ENCODE data around the gene ATAD3C. TPM values are rescaled to one million over a fixed set of nuclear protein-coding genes. Genes with fewer than 3 reads are reported as not detected.
"Not testable (repeated sequence)": the region's sequence is repeated elsewhere in the genome, so short reads cannot be mapped to it uniquely, and the experiment has no call there.

Gene ATAD3C
- total RNA-seq, 1 donor from 2014 or later = 2.9 TPM

DNA sequence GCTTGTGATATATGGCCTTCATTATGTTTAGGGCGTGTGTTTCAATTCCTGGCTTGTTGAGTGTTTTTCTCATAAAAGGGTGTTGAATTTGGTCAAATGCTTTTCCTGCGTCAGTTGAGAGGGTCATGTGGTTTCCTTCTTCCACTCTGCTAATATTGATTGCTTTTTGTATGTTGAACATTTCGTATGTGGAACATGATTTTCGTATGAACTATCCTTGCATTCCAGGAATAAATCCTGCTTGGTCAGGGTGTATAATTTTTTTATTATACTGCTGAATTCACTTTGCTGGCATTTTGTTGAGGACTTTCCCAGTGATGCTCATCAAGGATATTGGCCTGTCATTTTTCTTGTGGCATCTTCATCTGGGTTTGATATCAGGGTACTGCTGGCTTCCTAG, 57.8 kb downstream of the ATAD3C start:
- TF ChIP-seq, protein P1, sequence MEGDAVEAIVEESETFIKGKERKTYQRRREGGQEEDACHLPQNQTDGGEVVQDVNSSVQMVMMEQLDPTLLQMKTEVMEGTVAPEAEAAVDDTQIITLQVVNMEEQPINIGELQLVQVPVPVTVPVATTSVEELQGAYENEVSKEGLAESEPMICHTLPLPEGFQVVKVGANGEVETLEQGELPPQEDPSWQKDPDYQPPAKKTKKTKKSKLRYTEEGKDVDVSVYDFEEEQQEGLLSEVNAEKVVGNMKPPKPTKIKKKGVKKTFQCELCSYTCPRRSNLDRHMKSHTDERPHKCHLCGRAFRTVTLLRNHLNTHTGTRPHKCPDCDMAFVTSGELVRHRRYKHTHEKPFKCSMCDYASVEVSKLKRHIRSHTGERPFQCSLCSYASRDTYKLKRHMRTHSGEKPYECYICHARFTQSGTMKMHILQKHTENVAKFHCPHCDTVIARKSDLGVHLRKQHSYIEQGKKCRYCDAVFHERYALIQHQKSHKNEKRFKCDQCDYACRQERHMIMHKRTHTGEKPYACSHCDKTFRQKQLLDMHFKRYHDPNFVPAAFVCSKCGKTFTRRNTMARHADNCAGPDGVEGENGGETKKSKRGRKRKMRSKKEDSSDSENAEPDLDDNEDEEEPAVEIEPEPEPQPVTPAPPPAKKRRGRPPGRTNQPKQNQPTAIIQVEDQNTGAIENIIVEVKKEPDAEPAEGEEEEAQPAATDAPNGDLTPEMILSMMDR (IDR thresholded peaks at IDR 0.05; ENCODE audit: unreplicated experiment) = no peak
- no peaks in the 10 kb centered on the region for H3K27me3 Mint-ChIP-seq (ENCODE audit: low read depth)
- no peaks in the 10 kb centered on the region for H3K36me3 Mint-ChIP-seq
- DNase-seq (ENCODE audit: low spot score in 2 of 2, unreplicated experiment in 2 of 2) = no peak
- H3K27ac Mint-ChIP-seq = no peak overlapping the region
- no peak overlapping the region for H3K4me3 Mint-ChIP-seq
- H3K9me3 Mint-ChIP-seq = peaks cover 4% of the 10 kb centered on the region
- peaks cover 15% of the 10 kb centered on the region for H3K4me1 Mint-ChIP-seq

DNA sequence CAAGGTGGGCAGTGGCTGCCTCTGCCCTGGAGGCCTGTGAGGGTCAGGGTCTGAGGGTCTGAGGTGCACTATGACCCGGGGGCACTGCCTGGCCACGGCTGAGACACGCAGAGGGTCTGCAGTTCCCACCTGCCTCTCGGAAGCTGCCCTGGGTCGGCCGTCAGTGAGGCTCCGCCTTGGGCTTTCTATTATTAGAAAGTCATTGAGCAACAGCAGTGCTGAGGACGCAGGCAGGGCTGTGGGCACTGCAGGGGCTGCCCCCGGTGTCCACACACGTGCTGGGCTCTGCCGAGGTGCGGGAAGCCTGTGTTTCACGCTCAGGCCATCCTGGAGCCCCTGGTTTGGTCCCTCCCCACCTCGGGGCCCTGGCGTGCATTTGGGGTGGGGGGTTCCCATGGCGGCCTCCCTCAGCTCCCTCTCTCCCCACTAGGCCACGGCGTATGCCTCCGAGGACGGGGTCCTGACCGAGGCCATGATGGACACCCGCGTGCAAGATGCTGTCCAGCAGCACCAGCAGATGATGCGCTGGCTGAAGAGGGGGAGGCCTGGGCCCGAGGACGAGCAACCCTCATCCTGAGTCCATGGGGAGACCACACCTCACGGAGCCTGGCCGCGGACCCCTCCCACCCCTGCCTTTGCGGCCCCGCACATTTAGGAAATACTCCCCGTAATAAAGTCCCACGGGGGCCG, 59.4 kb downstream of the ATAD3C start:
- not testable (repeated sequence) for DNase-seq (ENCODE audit: low spot score in 2 of 2, unreplicated experiment in 2 of 2); H3K27me3 Mint-ChIP-seq (ENCODE audit: low read depth); H3K36me3 Mint-ChIP-seq; H3K4me3 Mint-ChIP-seq; H3K9me3 Mint-ChIP-seq; H3K27ac Mint-ChIP-seq
- peaks cover 15% of the 10 kb centered on the region for H3K4me1 Mint-ChIP-seq

DNA sequence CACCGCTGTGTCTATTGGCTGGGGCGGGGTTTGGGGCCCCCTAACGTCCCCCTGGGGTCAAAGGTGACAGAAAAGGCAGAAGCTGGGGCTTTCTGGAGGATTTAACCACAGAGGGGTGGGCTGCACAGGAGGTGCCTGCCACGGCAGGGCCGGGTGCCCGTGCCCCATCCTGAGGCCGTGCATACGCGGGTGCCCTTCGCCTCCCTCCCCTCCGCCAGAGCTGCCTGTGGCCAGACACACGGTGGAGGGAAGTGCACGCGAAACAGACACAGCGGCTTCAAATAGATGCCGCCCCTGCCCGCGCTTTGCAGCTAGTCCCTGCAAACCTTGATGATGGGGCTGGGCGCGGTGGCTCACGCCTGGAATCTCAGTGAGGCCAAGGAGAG, 60.0 kb downstream of the ATAD3C start:
- H3K27me3 Mint-ChIP-seq (ENCODE audit: low read depth); H3K9me3 Mint-ChIP-seq; H3K27ac Mint-ChIP-seq; H3K4me3 Mint-ChIP-seq; H3K36me3 Mint-ChIP-seq; DNase-seq (ENCODE audit: low spot score in 2 of 2, unreplicated experiment in 2 of 2): not testable (repeated sequence)
- peaks cover 15% of the 10 kb centered on the region for H3K4me1 Mint-ChIP-seq

DNA sequence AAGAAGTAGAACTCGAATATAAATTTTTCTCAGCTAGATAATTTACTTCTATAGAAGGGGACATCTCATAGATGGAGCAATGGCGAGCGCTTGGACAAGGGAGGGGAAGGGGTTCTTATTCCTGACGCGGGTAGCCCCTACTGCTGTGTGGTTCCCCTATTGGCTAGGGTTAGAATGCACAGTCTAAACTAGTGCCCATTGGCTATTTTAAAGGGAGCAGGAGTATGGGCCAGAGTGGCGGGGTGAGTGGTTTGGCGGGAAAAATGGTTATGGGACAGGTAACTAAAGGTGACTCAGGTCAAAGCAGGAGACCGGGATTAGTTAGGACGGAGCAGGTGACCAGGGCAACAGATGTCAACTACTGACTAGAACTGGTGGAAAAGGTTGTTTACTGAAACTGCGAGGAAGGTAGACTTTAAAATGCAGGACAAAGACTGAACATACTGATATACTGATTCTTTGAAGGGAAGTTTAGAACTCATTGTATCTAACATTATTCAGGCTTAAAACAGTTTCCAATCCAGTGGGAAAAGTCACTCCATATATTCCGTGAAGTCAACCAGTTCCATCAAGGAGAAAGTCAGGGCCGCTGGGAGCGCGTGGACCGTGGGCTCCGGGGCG, 61.5 kb downstream of the ATAD3C start:
- no peak for DNase-seq (ENCODE audit: low spot score in 2 of 2, unreplicated experiment in 2 of 2)
- peaks cover 4% of the 10 kb centered on the region for H3K9me3 Mint-ChIP-seq
- no peaks in the 10 kb centered on the region for H3K36me3 Mint-ChIP-seq
- TF ChIP-seq, protein P1 (IDR thresholded peaks at IDR 0.05; ENCODE audit: unreplicated experiment) = no peak
- peaks cover 6% of the 10 kb centered on the region for H3K4me1 Mint-ChIP-seq
- H3K27ac Mint-ChIP-seq = peak overlapping the region; percentile 93
- no peaks in the 10 kb centered on the region for H3K27me3 Mint-ChIP-seq (ENCODE audit: low read depth)
- peak overlapping the region; percentile 70 for H3K4me3 Mint-ChIP-seq

DNA sequence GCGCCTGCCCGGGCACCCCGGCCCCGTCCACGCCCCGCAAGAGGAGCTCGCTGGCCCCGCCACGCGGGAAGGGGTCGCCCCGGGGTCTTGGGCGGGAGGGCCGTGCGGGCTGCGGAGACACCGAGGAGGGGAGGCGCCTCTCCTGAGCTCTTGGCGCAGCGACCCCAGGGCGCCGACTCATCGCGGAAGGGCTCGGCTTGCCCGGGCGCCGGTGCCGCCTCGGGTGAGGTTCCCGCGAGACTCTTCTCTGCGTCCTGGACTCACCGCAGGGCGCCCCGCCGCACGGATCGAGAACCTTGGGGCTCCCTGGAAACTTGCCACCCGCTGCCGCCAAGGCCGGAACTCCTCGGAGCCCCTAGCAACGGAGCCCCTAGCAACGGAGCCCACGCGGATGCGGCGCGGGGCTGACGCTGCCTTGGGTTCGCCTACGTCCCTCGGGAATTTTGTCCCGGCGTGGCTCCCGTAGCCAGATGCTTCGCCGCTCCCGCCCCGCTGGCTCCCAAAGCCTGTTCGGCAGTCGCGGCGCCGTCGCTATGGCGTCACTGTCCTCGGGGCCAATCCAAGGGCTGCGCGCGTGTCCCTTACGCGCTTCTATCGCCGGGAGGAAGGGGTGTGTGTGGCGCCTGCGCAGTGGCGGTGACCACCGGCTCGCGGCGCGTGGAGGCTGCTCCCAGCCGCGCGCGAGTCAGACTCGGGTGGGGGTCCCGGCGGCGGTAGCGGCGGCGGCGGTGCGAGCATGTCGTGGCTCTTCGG, 62.2 kb downstream of the ATAD3C start, which contains the start of gene ATAD3A:
ATAD3A (plus strand) TSS at position 630 of the 753 bp plus-strand sequence; CDS start at position 737, 107 bp downstream.
- DNase-seq (ENCODE audit: low spot score in 2 of 2, unreplicated experiment in 2 of 2) = peak; percentile 95 to 97
- peaks cover 6% of the 10 kb centered on the region for H3K4me1 Mint-ChIP-seq
- H3K27ac Mint-ChIP-seq = peak within 1 kb of the TSS; percentile 93
- peaks cover 4% of the 10 kb centered on the region for H3K9me3 Mint-ChIP-seq
- H3K4me3 Mint-ChIP-seq = peak within 1 kb of the TSS; percentile 82
- H3K27me3 Mint-ChIP-seq (ENCODE audit: low read depth) = no peaks in the 10 kb centered on the region
- TF ChIP-seq, protein P1 (IDR thresholded peaks at IDR 0.05; ENCODE audit: unreplicated experiment) = no peak
- no peaks in the 10 kb centered on the region for H3K36me3 Mint-ChIP-seq

DNA sequence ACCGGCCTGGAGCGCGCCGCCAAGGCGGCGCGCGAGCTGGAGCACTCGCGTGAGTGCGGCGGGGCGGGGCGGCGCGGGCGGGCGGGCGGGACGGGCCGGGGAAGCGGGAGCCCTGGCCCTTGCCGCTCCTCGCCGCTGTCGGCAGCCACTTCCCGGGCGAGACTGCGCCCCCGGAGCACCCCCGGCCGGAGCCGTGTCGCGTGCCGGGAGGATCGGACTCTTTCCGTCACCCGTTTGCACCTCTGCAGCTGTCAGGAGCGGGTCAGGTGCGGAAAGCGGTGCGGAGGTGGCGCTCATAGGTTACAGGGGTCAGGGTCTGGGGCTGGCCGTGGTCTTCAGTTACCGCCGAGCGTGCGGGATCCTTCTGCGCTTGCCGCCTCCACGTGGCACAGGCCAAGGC, 62.9 kb downstream of the ATAD3C start:
- H3K27me3 Mint-ChIP-seq (ENCODE audit: low read depth); H3K27ac Mint-ChIP-seq; H3K9me3 Mint-ChIP-seq; DNase-seq (ENCODE audit: low spot score in 2 of 2, unreplicated experiment in 2 of 2); H3K4me1 Mint-ChIP-seq; H3K36me3 Mint-ChIP-seq: not testable (repeated sequence)
- peak overlapping the region; percentile 65 for H3K4me3 Mint-ChIP-seq

DNA sequence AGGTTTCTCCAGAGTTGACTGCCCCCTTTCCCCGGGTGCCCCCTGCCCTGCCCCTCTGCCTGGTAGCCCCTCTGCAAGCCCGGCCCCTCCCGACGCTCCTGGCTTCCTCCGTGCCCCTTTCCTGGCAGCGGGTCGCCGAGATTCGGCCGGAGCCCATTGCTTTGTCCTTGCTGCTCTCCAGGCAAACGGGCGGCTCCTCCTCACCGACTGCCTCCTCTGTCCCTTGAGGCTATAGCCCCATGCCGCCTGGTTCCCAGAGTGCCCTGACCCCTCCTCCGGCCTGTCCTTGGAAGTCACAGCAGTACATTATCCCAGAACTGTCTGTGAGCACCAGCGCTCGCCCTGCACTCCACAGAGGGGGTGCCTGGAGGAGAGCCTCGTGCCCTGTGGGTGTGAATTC, 64.2 kb downstream of the ATAD3C start:
- not testable (repeated sequence) for H3K9me3 Mint-ChIP-seq; DNase-seq (ENCODE audit: low spot score in 2 of 2, unreplicated experiment in 2 of 2); H3K27me3 Mint-ChIP-seq (ENCODE audit: low read depth); H3K27ac Mint-ChIP-seq; H3K4me1 Mint-ChIP-seq; H3K36me3 Mint-ChIP-seq
- peak overlapping the region; percentile 51 for H3K4me3 Mint-ChIP-seq

DNA sequence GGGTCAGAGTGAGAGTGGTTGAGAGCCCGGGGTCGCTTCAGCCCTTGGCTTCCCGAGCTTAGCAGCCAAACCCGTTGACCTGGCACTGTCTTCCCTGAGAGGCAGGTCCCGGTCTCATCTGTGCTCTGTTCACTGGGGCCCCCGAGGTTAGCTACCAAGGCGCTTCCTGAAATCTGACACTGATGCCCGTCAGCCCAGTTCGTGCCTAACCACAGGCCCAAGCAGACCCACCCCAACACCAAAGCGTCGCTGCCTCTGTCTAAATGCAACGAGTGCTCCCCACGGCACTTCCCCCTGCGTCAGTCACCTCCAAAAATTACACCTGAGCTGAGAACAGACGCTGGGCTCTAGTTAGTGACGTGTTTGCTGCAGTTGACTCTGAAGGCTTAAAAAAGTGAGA, 64.9 kb downstream of the ATAD3C start:
- H3K27me3 Mint-ChIP-seq (ENCODE audit: low read depth); H3K36me3 Mint-ChIP-seq; H3K9me3 Mint-ChIP-seq; H3K4me3 Mint-ChIP-seq; H3K4me1 Mint-ChIP-seq; DNase-seq (ENCODE audit: low spot score in 2 of 2, unreplicated experiment in 2 of 2); H3K27ac Mint-ChIP-seq: not testable (repeated sequence)

DNA sequence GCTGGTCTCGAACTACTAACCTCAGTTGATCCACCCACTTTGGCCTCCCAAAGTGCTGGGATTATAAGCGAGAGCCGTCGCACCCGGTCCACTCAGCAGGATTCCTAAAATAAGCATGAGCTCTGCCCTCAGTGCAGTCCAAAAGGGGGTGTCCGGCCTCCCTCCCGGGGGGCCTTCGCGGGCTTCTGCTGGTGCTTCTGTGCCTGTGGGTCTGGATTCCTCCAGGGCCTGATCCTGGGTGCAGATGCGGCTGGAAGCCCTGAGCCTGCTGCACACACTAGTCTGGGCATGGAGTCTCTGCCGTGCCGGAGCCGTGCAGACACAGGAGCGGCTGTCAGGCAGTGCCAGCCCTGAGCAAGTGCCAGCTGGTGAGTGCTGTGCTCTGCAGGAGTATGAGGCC, 67.4 kb downstream of the ATAD3C start:
- H3K36me3 Mint-ChIP-seq; H3K27me3 Mint-ChIP-seq (ENCODE audit: low read depth); H3K27ac Mint-ChIP-seq; H3K4me3 Mint-ChIP-seq; DNase-seq (ENCODE audit: low spot score in 2 of 2, unreplicated experiment in 2 of 2); H3K9me3 Mint-ChIP-seq; H3K4me1 Mint-ChIP-seq: not testable (repeated sequence)
